HG03378 (cell line): ENCODE results near the gene PAFAH1B1.

ENCODE experiments used
- ATAC-seq: cut with Tn5 transposase; IDR thresholded peaks from one replicate; pipeline ENCODE4 v1.9.1; 2021; ENCODE audit warnings: mild to moderate bottlenecking, moderate library complexity; ENCODE audit not compliant: unreplicated experiment

PAFAH1B1 gene

DNA sequence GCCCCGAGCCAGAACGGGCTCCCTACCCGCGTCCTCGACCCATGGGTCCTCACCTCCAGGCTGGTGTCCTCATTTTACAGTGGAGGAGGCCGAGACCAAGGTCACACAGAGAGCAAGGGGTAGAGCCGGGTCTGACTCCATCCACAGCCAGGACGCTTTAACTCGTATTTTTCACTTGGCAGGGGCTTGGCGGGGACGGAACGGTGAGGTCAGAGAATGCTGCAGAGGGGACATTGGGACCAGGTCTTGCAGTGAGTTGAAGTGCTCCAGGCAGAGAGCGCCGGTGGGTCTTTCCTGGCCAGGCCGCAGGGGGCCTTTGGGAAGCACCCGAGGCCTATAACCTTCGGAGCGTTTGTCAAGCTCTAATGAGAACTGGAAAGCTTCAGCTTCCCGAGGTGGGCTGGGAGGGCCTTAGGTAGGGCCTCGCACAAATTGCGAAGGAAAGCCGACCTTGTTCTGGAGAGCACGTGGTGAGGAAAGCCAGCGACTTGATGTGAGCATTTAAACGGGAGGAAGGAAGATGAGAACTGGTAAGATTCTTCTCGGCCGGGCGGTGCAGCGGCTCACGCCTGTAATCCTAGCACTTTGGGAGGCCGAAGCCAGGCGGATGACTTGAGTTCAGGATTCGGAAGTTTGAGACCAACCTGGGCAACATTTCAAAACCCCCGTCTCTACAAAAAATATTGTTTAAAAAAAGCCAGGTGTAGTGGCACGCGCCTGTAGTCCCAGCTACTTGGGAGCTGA, 119.0 kb downstream of the PAFAH1B1 start:
- ATAC-seq, result no peak

GRCh38 chr17:2713881-2714280, 120.4 kb downstream of the PAFAH1B1 start:
- no peak for ATAC-seq

- no peak for ATAC-seq
Observed at GRCh38 chr17:2716649-2717048, 123.2 kb downstream of the PAFAH1B1 start.

- no peak for ATAC-seq
Observed at GRCh38 chr17:2718150-2718938, 124.9 kb downstream of the PAFAH1B1 start.

- ATAC-seq, result no peak
Observed at GRCh38 chr17:2719861-2720260, 126.4 kb downstream of the PAFAH1B1 start.

DNA sequence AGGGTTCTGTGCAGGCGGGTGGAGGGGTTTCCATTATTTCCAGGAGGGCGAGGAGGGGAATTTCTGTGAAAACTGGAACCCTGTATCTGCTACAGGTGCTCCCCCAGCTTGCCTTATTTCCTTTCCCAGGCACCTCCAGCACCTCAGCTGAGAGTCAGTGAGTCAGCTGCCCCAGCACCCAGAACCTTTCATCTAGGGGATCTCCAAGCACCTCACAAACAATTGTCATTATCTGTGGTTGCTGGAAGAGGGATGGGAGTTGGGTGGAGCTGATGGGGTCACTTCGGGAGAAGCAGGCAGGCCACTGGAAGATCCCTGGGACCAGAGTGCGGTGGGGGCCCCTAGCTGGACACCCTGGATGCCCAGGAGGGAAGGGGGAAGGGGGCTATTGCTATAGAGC, 128.1 kb downstream of the PAFAH1B1 start:
- ATAC-seq, result no peak

DNA sequence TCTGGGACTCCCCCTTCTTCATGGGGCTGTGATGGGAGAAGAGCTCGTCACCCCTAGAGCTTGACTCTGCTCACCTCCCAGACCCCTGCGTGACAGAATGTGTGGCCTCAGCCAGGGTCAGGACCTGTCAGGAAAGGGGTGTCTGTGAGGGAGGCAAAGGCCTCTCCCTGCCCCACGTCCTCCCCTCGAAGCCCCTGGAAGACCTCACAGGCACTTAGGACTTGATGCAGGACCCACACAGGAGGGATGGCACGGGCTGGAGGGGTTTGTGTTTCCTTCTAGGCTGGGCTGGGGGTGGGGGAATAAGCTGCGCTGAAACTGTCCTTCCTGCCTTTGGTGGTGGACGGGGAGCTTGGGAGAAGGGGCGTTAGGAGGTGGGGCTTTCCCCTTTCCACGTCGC, 129.2 kb downstream of the PAFAH1B1 start:
- ATAC-seq, result no peak

DNA sequence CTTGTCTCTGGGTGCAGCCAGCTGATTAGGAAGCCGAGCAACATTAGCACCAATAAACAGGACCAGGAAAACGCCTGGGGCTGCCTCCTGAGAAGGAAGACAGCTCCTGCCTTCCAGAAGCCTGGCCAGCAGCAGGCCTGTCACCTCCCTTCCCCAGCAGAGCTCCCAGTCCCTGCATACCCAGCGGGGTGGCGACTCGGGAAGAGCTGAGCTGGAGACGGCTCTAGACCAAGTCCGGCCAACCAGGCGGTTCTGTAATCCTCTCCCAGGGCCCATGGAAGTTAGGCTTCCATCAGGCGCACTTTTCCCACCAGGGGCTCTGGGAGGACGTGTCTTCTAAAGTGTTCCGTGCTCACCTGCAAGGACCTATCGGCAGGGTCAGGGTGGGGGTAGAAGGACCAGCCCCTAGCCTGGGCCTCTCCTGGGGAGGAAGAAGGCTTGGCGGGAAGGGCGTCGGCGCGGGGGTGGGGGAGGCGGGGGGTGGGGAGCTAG, 130.1 kb downstream of the PAFAH1B1 start:
- ATAC-seq, result no peak

DNA sequence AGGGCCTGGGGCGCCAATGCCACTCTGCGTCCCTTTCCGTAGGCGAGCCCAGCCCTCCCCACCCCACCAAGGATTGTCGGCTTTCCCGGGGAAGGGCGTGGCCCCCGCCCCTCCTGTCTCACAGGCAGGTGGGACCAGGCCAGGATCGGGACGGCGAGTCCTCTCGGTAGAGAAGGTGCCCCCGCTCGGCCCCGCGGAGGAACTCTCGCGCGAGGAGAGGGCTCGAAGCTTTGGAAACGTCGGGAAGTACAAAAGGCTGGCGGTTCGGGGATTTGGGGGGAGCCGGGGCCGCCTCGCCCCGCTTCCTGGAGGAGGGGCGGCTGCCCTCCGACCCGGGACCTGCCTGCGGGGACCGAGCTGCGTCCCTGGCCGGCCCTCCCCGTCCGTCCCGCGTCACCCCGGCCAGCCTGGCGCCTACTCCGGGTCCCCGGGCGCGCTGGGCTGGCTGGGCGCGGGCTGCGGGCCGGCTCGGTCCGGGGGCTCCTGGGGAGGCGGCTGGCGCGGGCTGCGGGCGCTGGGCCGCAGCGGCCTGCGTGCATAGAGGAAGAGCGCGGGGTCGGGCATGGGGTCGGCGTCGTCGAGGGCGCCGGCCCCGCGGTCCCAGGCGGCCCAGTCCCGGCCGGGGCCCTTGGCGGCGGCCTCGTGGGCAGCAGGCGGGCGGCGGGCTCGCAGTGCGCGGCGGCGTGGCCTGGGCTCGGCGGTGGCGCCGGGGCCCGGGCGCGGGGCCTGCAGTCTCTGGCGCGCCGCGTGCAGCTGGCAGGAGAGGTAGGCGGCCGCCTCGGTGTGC, 130.7 kb downstream of the PAFAH1B1 start:
- ATAC-seq, result no peak

DNA sequence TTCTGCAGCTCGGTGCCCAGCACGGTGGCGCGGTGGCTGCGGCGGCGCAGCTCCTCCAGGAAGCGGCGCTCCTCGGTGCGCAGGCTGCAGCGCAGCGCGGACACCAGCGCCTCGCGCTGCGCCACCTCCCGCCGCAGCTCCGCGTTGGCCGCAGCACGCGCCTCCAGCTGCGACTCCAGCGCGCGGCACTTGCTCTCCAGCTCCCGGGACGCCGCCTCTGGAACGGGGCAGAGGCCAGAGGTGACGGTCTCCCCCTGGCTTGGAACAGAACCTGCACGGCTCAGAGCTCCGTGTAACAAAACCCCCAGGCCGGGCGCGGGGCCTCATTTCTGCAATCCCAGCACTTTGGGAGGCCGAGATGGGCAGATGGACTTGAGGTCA, 131.3 kb downstream of the PAFAH1B1 start:
- ATAC-seq, result no peak

DNA sequence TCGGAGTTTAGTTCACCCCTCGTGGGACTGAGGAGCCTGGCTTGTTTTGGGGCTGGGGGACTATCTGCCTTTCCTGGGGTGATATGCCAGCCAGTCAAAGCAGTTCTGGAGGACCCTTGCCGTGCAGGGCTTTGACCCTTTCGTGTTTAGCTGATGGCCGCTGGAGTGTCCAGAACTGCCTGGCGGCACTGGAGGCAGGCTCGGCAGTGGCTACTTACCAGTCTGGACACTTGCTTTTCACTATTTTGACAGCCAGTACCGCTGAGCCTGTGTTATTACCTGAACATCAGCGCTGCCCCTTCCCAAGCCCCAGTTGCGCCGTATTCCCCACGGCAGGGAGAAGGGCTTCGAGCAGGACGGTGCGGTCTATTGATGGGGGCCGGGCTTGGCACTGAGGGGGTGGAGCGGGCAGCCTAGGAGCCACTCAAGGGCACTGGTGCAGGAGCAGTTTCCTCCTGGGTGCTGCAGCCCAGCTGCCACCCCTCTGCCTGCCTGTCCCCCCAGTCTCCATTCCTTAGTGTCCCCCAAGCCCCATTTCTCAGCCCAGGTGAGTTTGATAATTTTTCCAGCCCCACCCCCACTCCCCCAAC, 137.4 kb downstream of the PAFAH1B1 start:
- ATAC-seq, result no peak

- no peak for ATAC-seq
Observed at GRCh38 chr17:2731807-2732206, 138.4 kb downstream of the PAFAH1B1 start.

DNA sequence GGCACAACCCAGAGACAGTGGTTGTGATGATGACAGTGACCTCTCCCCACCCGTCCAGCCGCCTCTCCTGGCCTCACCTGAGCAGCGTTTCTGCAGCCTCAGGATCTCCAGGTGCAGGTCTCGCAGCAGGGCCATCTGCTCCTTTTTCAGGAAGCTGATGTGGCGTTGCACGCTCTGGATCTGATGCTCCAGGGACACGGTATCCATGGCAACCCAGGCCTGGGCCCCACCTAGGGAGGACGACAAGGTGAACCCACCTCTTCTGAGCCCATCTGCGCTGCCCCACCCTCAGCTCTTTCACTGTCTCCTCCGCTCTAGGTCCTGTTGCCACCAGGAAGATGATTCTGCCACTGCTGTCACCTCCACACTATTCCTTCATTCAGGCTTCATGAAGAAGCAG, 141.5 kb downstream of the PAFAH1B1 start:
- no peak for ATAC-seq
